Measurements from ENCODE around the gene MORC1. TPM values are rescaled to one million over a fixed set of nuclear protein-coding genes. Genes with fewer than 3 reads are reported as not detected.
"Not testable (repeated sequence)": the region's sequence is repeated elsewhere in the genome, so short reads cannot be mapped to it uniquely, and the experiment has no call there.

Gene MORC1
- total RNA-seq, 1 donor from 2014 or later, result not detected

DNA sequence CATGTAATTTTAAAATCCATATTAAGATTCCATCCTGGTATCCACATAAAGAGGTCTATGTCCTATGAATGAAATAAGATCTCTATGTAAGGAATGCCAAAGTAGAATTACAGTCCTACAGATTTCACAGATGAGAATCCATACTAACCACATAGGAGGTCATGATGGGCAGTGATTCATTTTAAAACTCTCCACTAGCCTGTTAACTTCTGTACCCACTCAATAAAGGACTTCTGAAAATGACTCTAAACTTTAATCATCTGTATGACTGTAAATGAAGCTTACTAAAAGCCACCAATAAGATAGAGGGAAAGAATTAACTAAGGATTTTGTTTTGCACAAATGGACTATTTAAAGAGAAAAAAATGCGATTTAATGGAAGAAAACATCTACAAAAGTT is 28.7 kb downstream of the MORC1 start:
- Mint-ChIP-seq H3K36me3 (ENCODE audit: low read depth) (no peaks in the 10 kb centered on the region), H3K27me3 (ENCODE audit: low read depth) (no peaks in the 10 kb centered on the region), H3K27ac (ENCODE audit: unreplicated experiment) (no peak overlapping the region), H3K4me1 (no peaks in the 10 kb centered on the region), H3K4me3 (no peak overlapping the region), H3K9me3 (no peaks in the 10 kb centered on the region)
- no peak for DNase-seq (ENCODE audit: low read depth, low spot score)
- TF ChIP-seq CTCF (conservative IDR thresholded peaks at IDR 0.05), result no peak

DNA sequence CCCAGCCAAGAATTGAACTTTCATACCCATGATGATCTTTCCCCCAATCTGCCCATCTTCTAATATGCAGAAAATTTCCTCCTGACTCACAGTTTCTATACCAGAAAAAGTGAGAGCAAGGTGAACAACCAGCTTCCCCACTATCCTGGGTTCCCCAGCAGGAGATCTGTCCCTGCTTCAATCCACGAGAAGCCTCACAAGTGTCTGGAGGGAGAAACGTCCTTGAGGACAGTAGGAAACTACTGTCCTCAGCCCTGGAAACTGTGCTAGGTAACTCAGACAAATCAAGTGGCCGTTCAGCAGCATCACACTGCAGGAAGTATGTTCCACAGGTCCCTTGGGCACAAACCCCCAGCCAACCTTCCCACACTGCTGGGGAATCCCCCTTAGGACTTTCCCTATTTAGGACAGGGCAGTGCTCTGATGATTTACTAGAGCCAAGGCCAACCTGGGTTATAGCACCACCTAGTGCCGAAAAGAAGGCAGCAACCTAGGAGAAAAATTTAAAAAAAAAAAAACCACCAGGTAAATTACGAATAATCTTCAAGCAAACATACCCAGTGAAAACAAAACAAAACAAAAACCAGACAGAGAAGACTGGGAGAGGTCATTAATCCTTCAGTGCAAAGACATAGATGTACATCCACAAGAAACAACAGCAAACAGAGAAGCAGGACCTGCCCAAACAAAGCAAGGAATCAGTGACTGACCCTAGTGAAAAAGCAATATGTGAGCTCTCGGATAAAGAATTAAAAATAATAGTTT is 36.0 kb downstream of the MORC1 start:
- H3K27me3 Mint-ChIP-seq (ENCODE audit: low read depth), result no peaks in the 10 kb centered on the region

DNA sequence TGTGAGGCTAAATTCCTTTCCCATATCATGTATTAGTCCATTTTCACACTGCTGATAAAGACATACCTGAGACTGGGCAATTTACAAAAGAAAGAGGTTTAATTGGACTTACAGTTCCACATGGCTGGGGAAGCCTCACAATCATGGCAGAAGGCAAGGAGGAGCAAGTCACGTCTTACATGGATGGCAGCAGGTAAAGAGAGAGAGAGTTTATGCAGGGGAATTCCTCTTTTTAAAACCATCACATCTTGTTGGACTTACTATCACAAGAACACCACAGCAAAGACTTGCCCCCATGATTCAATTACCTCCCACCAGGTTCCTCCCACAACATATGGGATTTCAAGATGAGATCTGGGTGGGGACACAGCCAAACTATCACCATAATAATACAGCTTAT is 37.8 kb downstream of the MORC1 start:
- peak overlapping the region; percentile 87 for H3K27ac Mint-ChIP-seq (ENCODE audit: unreplicated experiment)
- not testable (repeated sequence) for H3K27me3 Mint-ChIP-seq (ENCODE audit: low read depth); H3K36me3 Mint-ChIP-seq (ENCODE audit: low read depth); DNase-seq (ENCODE audit: low read depth, low spot score); H3K4me3 Mint-ChIP-seq; H3K9me3 Mint-ChIP-seq; H3K4me1 Mint-ChIP-seq

More for the DNA sequence above, 36.0 kb downstream of the MORC1 start:
- H3K9me3 Mint-ChIP-seq, result peaks cover 3% of the 10 kb centered on the region
- H3K4me1 Mint-ChIP-seq, result no peaks in the 10 kb centered on the region
- TF ChIP-seq CTCF (conservative IDR thresholded peaks at IDR 0.05), result peak; percentile 85
- peak; percentile 8 for DNase-seq (ENCODE audit: low read depth, low spot score)
- peaks cover 2% of the 10 kb centered on the region for H3K36me3 Mint-ChIP-seq (ENCODE audit: low read depth)
- H3K27ac Mint-ChIP-seq (ENCODE audit: unreplicated experiment), result no peak overlapping the region
- no peak overlapping the region for H3K4me3 Mint-ChIP-seq

- no peak for DNase-seq (ENCODE audit: low read depth, low spot score)
- no peak for TF ChIP-seq CTCF (conservative IDR thresholded peaks at IDR 0.05)
- no peak overlapping the region for H3K4me3 Mint-ChIP-seq
- no peak overlapping the region for H3K27ac Mint-ChIP-seq (ENCODE audit: unreplicated experiment)
- no peaks in the 10 kb centered on the region for H3K36me3 Mint-ChIP-seq (ENCODE audit: low read depth)
- no peaks in the 10 kb centered on the region for H3K4me1 Mint-ChIP-seq
- H3K9me3 Mint-ChIP-seq, result no peaks in the 10 kb centered on the region
- no peaks in the 10 kb centered on the region for H3K27me3 Mint-ChIP-seq (ENCODE audit: low read depth)
Observed at GRCh38 chr3:109073116-109073515, 44.8 kb downstream of the MORC1 start.

- Mint-ChIP-seq H3K27me3 (ENCODE audit: low read depth) (no peaks in the 10 kb centered on the region), H3K36me3 (ENCODE audit: low read depth) (no peaks in the 10 kb centered on the region), H3K9me3 (no peaks in the 10 kb centered on the region), H3K4me1 (no peaks in the 10 kb centered on the region), H3K27ac (ENCODE audit: unreplicated experiment) (no peak overlapping the region), H3K4me3 (no peak overlapping the region)
- TF ChIP-seq CTCF (conservative IDR thresholded peaks at IDR 0.05), result no peak
- DNase-seq (ENCODE audit: low read depth, low spot score), result no peak
Observed at GRCh38 chr3:109072194-109072593, 45.7 kb downstream of the MORC1 start.

- H3K4me3 Mint-ChIP-seq, result no peak overlapping the region
- no peaks in the 10 kb centered on the region for H3K4me1 Mint-ChIP-seq
Observed at GRCh38 chr3:109071350-109072142, 46.4 kb downstream of the MORC1 start.

More at GRCh38 chr3:109071350-109072142, 46.4 kb downstream of the MORC1 start:
- TF ChIP-seq CTCF (conservative IDR thresholded peaks at IDR 0.05), result no peak
- Mint-ChIP-seq H3K9me3 (no peaks in the 10 kb centered on the region), H3K36me3 (ENCODE audit: low read depth) (no peaks in the 10 kb centered on the region), H3K27ac (ENCODE audit: unreplicated experiment) (no peak overlapping the region), H3K27me3 (ENCODE audit: low read depth) (no peaks in the 10 kb centered on the region)
- no peak for DNase-seq (ENCODE audit: low read depth, low spot score)
